C4-2B (cell line): ENCODE results near the gene EMILIN2.

Experiments used
- ZFX ChIP-seq: fragments of 450-650 bp; IDR thresholded peaks from 2 replicates; pipeline ENCODE4 v1.6.1; 2017
- TF ChIP-seq, protein P1 (sequence below): fragments of 450-650 bp; conservative IDR thresholded peaks from 2 replicates; pipeline ENCODE4 v1.5.1; 2017; ENCODE audit warnings: mild to moderate bottlenecking

GRCh38 chr18:2908946-2909335 is 62.1 kb downstream of the EMILIN2 start:
- TF ChIP-seq, protein P1, sequence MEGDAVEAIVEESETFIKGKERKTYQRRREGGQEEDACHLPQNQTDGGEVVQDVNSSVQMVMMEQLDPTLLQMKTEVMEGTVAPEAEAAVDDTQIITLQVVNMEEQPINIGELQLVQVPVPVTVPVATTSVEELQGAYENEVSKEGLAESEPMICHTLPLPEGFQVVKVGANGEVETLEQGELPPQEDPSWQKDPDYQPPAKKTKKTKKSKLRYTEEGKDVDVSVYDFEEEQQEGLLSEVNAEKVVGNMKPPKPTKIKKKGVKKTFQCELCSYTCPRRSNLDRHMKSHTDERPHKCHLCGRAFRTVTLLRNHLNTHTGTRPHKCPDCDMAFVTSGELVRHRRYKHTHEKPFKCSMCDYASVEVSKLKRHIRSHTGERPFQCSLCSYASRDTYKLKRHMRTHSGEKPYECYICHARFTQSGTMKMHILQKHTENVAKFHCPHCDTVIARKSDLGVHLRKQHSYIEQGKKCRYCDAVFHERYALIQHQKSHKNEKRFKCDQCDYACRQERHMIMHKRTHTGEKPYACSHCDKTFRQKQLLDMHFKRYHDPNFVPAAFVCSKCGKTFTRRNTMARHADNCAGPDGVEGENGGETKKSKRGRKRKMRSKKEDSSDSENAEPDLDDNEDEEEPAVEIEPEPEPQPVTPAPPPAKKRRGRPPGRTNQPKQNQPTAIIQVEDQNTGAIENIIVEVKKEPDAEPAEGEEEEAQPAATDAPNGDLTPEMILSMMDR: no peak
- TF ChIP-seq ZFX: no peak
